Hepatocyte (in vitro differentiated cells): ENCODE measurements around the gene NELFB. TPM values are rescaled to one million over a fixed set of nuclear protein-coding genes. Genes with fewer than 3 reads are reported as not detected.

ENCODE experiments used
- DNase-seq: peaks from one replicate; pipeline ENCODE4 v3.0.0-alpha.2; 2016; ENCODE audit warnings: low spot score
- H2AFZ ChIP-seq: fragments of 200-600 bp; sonication (generic); 2 replicates; pipeline ENCODE4 v1.6.0; 2016; ENCODE audit warnings: antibody characterized with exemption, mild to moderate bottlenecking
- H3K27ac ChIP-seq: fragments of 200-600 bp; sonication (generic); 2 replicates; pipeline ENCODE4 v1.5.1; 2016; ENCODE audit warnings: mild to moderate bottlenecking
- H3K27me3 ChIP-seq: fragments of 200-600 bp; sonication (generic); 2 replicates; pipeline ENCODE4 v1.6.1; 2016
- H3K36me3 ChIP-seq: fragments of 200-600 bp; sonication (generic); replicated peaks from 2 replicates; pipeline ENCODE4 v1.5.1; 2016; ENCODE audit warnings: low read depth; ENCODE audit not compliant: insufficient read depth
- H3K4me1 ChIP-seq: fragments of 200-600 bp; sonication (generic); 2 replicates; pipeline ENCODE4 v1.5.1; 2016; ENCODE audit warnings: mild to moderate bottlenecking, moderate library complexity; ENCODE audit not compliant: insufficient read depth
- H3K4me2 ChIP-seq: fragments of 200-600 bp; sonication (generic); 2 replicates; pipeline ENCODE4 v1.6.0; 2016
- H3K4me3 ChIP-seq: fragments of 200-600 bp; sonication (generic); 2 replicates; pipeline ENCODE4 v1.5.1; 2016; ENCODE audit warnings: mild to moderate bottlenecking
- H3K79me2 ChIP-seq: fragments of 200-600 bp; sonication (generic); 2 replicates; pipeline ENCODE4 v1.6.0; 2017; ENCODE audit warnings: mild to moderate bottlenecking
- H3K9me2 ChIP-seq: fragments of 200-600 bp; sonication (generic); replicated peaks from 2 replicates; pipeline ENCODE4 v1.6.0; 2017; ENCODE audit warnings: mild to moderate bottlenecking; ENCODE audit not compliant: insufficient read depth
- H3K9me3 ChIP-seq: fragments of 200-600 bp; sonication (generic); 2 replicates; pipeline ENCODE4 v1.5.1; 2016; ENCODE audit warnings: low read depth, mild to moderate bottlenecking
- H4K20me1 ChIP-seq: fragments of 200-600 bp; sonication (generic); 2 replicates; pipeline ENCODE4 v1.6.0; 2016; ENCODE audit warnings: mild to moderate bottlenecking; ENCODE audit not compliant: insufficient read depth, poor library complexity, severe bottlenecking
- CTCF ChIP-seq: fragments of 200-600 bp; sonication (generic); IDR thresholded peaks from 2 replicates; pipeline ENCODE4 v1.5.1; 2016; ENCODE audit warnings: antibody characterized with exemption, mild to moderate bottlenecking; ENCODE audit not compliant: poor library complexity
- EZH2 ChIP-seq: fragments of 200-600 bp; sonication (generic); IDR thresholded peaks from 2 replicates; pipeline ENCODE4 v1.6.1; 2016; ENCODE audit warnings: antibody characterized with exemption, mild to moderate bottlenecking, borderline replicate concordance
- EZH2phosphoT487 ChIP-seq: fragments of 200-600 bp; sonication (generic); IDR thresholded peaks from one replicate; pipeline ENCODE4 v1.6.1; 2018; ENCODE audit warnings: antibody characterized with exemption, mild to moderate bottlenecking, low read depth, moderate library complexity; ENCODE audit not compliant: unreplicated experiment, severe bottlenecking
- WGBS: methylation state at CpG from one replicate; pipeline ENCODE4 v1.1.6; 2016; ENCODE audit warnings: low lambda C conversion rate; ENCODE audit errors: missing lambda C conversion rate; 5-methylcytosine and 5-hydroxymethylcytosine counted together
- polyA plus RNA-seq: library from polyadenylated mRNA; unstranded; fragments of >200 nt; fragmentation: Nextera tagmentation; extraction: Ambion mirVana; gene quantifications from 2 replicates; pipeline ENCODE4 v1.2.1, GENCODE V29; 2016
- total RNA-seq: library from RNA; depleted of rRNA; stranded (reverse); fragments of >200 nt; gene quantifications from 2 replicates; pipeline ENCODE4 v1.2.3, GENCODE V29; 2014

NELFB gene
- total and polyA plus RNA-seq, 2 experiments from 2014 or later, result 41.4 to 63.5 TPM

- Histone ChIP-seq H3K4me3 (no peak overlapping the region), H3K4me2 (peak overlapping the region; percentile 91), H3K27me3 (no peaks in the 10 kb centered on the region), H4K20me1 (peaks cover 2% of the 10 kb centered on the region), H3K36me3 (no peaks in the 10 kb centered on the region), H3K9me3 (no peaks in the 10 kb centered on the region), H3K9me2 (no peaks in the 10 kb centered on the region), H3K4me1 (peaks cover 53% of the 10 kb centered on the region), H2AFZ (peak overlapping the region; percentile 31), H3K27ac (peak overlapping the region; percentile 96), H3K79me2 (peaks cover 9% of the 10 kb centered on the region)
- DNase-seq, result peak; percentile 82
- WGBS, result 2% methylated on average over 16 of the region's 76 CpGs
- no peak for TF ChIP-seq EZH2
- TF ChIP-seq CTCF, result peak; percentile 36
Observed at GRCh38 chr9:137295238-137295811, 40.2 kb downstream of the NELFB start.

- H3K9me3 ChIP-seq, result no peaks in the 10 kb centered on the region
- no peaks in the 10 kb centered on the region for H3K9me2 ChIP-seq
- no peaks in the 10 kb centered on the region for H3K36me3 ChIP-seq
- TF ChIP-seq EZH2 (no peak), EZH2phosphoT487 (no peak), CTCF (no peak)
- peak overlapping the region; percentile 7 for H3K4me3 ChIP-seq
- peaks cover 3% of the 10 kb centered on the region for H4K20me1 ChIP-seq
- H3K27me3 ChIP-seq, result no peaks in the 10 kb centered on the region
- DNase-seq, result no peak
- H3K27ac ChIP-seq, result no peak overlapping the region
- peaks cover 56% of the 10 kb centered on the region for H3K4me1 ChIP-seq
- H3K4me2 ChIP-seq, result peak overlapping the region; percentile 91
- peaks cover 9% of the 10 kb centered on the region for H3K79me2 ChIP-seq
- H2AFZ ChIP-seq, result no peak overlapping the region
- WGBS, result 19% methylated on average over 30 of the region's 78 CpGs
Observed at GRCh38 chr9:137295849-137296669, 40.9 kb downstream of the NELFB start.

- no peak for DNase-seq
- no peaks in the 10 kb centered on the region for H3K27me3 ChIP-seq
- no peak overlapping the region for H2AFZ ChIP-seq
- no peaks in the 10 kb centered on the region for H3K36me3 ChIP-seq
- peaks cover 3% of the 10 kb centered on the region for H4K20me1 ChIP-seq
- 62% methylated on average over 22 of the region's 24 CpGs for WGBS
- H3K4me2 ChIP-seq, result peak overlapping the region; percentile 91
- H3K79me2 ChIP-seq, result peaks cover 9% of the 10 kb centered on the region
- peaks cover 60% of the 10 kb centered on the region for H3K4me1 ChIP-seq
- H3K27ac ChIP-seq, result no peak overlapping the region
- H3K4me3 ChIP-seq, result no peak overlapping the region
- TF ChIP-seq CTCF, result no peak
- no peaks in the 10 kb centered on the region for H3K9me3 ChIP-seq
- no peaks in the 10 kb centered on the region for H3K9me2 ChIP-seq
Observed at GRCh38 chr9:137296670-137297664, 41.8 kb downstream of the NELFB start.
